Activated CD4-positive, alpha-beta T cell treated with anti-CD3 and anti-CD28 coated beads, Interleukin-2, amount 50 U/mL, for 24 hours (primary cell): ENCODE measurements around the gene TUBB3.
A peak's percentile ranks its signal among the peaks of the same experiment; 100 is the strongest.
"Not testable (repeated sequence)": the region's sequence is repeated elsewhere in the genome, so short reads cannot be mapped to it uniquely, and the experiment has no call there.

Experiments
- DNase-seq, 2 donors: peaks; one replicate each; pipeline ENCODE4 v3.0.0-alpha.2; 2020; ENCODE audit warnings: low read depth in 1 of 2, low spot score in 1 of 2

The TUBB3 gene

DNA sequence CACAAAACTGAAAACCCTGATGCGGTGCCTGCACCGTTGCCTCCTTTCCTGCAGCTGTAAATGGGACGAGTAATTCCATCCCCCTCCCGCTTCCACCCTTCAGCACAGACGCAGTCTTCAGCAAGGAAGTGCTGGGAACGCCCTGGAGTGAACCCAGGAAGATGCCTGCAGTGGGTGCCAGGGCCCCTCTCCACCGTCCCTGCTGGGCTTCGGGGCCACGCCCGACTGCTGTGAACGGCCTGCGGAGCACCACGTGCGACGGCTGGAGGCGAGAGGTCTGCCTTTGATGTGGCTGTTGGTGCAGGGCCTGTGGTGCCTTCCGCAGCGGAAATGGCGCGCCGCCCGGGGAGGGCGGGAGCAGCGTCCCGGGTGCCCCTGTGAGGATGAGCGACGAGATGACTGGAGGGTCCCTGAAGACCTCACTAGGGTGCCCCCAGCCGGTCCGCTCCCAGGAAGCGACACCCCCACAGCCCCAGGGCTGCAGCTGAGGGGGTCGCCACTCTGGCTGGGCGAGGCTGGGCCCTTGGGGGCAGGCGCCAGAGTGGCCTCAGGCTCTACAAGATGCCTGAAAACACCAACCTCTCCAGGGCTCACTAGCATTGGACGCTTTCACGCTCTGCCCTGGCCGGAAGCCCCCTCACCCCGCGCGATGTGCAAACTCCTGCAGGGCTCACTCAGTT is 5.2 kb upstream of the TUBB3 start:
- DNase-seq = peak; percentile 45 to 55

- DNase-seq = no peak
Measured at GRCh38 chr16:89918453-89919347, 4.4 kb upstream of the TUBB3 start, which contains the start of gene MC1R. Gene MC1R (plus strand): TSS chr16:89918862. CDS start chr16:89919259, 397 bp downstream.

DNA sequence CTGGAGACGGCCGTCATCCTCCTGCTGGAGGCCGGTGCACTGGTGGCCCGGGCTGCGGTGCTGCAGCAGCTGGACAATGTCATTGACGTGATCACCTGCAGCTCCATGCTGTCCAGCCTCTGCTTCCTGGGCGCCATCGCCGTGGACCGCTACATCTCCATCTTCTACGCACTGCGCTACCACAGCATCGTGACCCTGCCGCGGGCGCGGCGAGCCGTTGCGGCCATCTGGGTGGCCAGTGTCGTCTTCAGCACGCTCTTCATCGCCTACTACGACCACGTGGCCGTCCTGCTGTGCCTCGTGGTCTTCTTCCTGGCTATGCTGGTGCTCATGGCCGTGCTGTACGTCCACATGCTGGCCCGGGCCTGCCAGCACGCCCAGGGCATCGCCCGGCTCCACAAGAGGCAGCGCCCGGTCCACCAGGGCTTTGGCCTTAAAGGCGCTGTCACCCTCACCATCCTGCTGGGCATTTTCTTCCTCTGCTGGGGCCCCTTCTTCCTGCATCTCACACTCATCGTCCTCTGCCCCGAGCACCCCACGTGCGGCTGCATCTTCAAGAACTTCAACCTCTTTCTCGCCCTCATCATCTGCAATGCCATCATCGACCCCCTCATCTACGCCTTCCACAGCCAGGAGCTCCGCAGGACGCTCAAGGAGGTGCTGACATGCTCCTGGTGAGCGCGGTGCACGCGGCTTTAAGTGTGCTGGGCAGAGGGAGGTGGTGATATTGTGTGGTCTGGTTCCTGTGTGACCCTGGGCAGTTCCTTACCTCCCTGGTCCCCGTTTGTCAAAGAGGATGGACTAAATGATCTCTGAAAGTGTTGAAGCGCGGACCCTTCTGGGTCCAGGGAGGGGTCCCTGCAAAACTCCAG is 3.4 kb upstream of the TUBB3 start:
- DNase-seq = no peak

DNA sequence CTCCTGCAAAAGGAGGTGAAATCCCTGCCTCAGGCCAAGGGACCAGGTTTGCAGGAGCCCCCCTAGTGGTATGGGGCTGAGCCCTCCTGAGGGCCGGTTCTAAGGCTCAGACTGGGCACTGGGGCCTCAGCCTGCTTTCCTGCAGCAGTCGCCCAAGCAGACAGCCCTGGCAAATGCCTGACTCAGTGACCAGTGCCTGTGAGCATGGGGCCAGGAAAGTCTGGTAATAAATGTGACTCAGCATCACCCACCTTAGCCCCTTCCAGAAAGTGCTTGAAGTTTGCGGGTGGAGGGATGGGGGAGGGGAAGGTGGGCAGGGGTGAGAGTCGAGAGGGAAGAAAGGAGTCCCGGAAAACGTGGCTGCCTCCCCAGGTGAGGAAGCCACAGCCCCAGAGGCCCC is 2.4 kb upstream of the TUBB3 start:
- DNase-seq = no peak

GRCh38 chr16:89921131-89921701 is 1.9 kb upstream of the TUBB3 start:
- no peak for DNase-seq

DNA sequence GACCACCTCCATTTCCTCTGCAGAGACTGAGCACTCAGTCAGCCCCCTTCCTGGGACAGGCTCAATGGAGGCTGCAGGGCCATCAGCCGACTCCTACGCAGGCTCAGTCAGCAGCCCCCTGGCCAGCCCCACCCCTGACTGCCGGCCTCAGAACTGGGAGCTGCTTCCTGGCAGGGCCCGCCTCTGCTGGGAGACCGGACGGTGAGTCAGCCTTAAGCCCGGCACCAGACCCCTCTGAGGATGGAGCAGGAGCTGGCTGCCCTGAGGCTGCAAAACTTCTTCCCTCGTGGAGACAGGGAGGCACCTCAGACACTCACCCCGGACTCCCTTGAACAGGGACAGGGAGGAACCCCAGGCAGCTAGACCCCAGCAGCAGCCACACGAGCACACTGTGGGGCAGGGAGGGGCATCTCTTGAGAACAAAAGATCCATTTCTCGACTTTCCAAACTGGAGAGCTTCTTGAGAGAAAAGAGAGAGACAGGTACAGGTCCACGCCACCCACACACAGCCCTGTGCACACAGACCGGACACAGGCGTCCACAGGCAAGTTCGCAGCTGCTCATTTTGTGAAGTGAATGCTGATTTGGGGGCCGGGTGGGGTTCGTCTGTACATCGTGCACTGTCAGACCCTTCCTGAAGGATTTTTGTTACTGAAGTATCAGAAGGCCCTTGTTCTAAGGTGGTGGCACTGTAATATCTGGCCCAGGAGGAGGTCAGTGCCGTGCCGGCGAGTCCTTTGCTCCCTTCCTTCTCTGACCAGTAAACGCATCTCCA is 1.3 kb upstream of the TUBB3 start:
- no peak for DNase-seq

DNA sequence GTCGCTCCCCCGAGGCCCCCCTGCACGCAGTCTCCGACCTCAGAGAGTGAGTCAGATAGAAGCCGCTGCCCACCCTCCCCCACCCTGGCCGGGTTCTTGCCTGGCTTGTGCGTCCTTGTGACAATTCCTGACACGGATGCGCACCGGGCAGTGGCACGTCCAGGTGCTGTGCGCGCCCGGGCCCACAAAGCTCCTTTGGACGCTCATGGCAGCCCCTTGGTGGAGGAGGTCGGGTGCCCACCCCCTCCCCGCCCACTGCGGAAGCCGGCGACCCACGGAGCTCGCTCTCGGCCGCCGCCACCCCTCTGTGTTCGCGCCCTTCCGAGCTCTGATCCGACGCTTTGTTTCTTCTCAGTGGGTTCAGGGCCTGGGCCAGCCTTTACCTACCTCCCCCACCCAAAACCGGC is 662 bp upstream of the TUBB3 start:
- DNase-seq = no peak

DNA sequence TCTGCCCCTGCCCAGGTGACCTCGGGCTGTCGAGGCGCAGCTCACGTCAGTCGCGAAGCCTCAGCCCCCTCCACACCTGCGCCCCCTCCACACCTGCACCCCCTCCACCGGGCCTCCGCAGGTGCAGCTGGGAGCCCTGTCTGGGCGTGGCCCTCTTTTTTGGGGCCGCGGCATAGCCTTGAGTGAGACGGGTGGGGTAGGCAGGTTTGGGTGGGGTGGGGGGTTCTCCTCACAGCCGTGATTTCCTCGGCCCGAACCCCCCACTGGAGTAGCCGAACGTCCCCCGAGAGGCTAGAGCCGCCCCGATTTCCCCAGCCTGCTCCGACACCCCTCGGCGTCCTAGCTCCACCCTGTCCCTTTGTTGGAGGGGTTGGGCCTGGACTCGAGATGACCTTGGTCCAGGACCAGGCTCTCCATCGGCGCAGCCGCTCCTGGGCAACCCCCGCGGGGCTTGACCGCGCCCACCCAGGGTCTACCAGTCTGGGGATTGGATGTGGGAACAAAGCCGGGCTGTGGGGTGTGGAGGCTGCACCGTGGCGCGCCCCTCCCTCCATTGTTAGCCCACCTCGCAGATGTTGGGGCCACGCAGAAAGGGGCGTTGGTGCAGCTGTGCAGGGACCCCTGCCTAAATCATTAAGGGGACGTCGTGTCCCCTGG is 626 bp downstream of the TUBB3 start:
- no peak for DNase-seq

DNA sequence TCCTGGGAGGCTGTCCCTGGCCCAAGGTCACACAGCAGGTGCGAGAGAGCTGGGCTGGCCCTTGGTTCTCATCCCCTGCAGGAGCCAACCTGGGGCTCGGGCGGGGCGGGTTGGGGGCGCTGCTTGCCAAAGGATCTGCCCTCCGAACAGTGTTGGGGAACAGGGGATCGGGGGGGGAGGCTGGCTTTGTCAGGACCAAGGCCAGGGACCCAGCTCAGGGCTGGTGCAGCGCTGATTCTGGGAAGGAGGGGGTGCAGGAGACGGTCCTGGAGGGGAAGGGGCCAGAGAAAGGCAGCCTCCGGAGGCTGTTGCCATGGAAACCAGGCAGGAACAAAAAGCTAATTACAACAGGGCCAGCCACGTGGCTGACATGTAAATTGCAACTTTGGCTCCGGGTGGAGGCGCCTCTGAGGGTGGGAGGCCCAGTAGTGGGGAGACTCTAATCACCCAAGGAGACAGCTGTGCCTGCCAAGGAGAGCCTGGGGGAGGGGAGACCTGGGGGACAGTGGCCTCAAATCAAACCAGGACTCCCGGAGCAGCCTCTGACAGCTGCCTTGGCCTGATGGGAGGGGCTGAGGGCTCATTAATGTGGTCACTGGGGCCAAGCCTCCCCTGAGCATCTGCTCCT is 1.3 kb downstream of the TUBB3 start:
- no peak for DNase-seq

DNA sequence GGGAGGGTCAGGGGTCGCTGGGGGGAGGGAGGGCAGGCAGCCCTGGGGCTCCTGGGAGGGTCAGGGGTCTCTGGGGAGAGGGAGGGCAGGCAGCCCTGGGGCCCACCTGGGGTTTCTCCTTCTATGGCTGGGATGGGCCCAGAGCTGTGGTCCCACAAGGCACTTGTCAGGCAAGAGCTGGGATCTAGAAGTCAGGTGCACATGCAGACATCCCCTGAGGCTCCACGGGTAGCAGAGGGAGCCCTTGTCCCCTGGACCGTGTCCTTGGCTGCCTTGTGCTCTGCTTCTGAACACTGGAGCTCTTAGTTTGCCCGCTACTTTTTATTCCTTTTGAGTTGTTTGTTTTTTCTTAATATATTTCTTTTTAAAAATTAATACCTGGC is 1.8 kb downstream of the TUBB3 start:
- no peak for DNase-seq

DNA sequence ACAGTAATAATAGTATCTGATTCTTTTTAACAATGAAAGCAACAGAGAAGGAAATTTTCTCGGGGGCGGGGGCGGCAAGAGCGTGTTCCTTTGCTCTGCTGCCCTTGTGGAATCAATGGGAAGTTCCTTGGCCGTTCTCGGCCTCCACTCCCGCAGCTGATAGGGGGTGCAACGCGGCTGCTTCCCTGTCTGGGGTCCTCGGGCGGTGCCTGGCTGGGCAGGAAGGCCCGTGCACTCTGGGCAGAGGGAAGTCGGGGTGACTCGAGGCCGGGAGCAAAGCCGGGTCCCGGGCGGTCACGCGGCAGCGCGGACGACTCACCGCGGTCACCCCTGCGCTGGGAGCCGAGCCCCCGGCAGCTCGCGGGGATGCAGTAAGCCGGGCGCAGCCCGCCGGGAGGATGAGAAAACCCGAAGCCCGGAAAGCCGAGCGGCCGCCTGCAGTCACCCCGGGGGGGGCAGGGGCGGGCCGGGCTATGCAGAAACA is 2.5 kb downstream of the TUBB3 start:
- DNase-seq = no peak

DNA sequence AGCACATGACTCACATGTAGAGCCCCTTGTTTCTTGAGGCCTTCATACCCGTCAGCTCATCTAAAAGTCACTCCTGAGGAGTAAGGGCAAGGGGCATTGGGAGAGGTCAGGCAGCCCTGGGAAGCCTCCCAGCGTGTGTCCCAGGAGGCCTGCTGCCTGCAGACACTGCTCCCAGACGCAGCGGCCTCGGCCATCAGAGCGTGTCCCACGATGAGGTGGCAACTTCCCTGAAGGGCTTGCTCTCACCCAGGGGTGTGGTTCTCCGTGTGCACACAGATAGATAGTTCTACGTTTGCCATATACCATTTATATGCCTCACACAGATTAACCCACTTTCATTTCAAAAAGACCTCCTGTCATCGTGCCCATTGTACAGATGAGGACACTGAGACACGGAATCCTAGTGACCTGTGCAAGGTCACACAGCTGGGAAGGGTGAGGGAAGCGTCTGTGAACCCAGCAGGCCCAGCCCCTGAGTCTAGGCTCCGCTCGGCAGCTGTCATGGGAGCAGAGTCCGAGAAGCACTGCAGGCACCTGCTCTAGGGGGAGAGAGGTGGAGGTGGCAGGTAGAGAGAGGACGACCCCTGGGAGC is 8.3 kb downstream of the TUBB3 start:
- no peak for DNase-seq

DNA sequence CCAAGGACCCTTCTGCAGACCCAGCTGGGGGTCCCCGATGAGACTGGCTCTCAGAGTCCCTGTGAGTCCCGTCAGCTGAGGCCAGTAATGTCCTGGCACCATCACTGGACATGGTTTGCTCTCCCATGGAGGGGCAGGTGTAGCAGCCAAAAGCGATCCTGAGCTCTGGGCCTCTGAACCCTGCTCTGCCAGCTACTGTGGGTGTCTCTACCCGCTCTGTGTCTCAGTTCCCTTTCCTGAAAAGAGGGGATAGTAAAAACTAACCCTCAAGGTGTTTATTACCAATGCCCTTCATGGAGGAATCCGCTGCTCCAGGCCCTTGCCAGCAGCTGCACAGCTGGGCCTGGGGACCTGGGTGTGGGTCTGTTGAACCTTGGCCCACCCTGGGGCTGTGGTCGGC is 8.8 kb downstream of the TUBB3 start:
- no peak for DNase-seq

GRCh38 chr16:89934019-89934418 is 10.9 kb downstream of the TUBB3 start:
- DNase-seq = not testable (repeated sequence)

DNA sequence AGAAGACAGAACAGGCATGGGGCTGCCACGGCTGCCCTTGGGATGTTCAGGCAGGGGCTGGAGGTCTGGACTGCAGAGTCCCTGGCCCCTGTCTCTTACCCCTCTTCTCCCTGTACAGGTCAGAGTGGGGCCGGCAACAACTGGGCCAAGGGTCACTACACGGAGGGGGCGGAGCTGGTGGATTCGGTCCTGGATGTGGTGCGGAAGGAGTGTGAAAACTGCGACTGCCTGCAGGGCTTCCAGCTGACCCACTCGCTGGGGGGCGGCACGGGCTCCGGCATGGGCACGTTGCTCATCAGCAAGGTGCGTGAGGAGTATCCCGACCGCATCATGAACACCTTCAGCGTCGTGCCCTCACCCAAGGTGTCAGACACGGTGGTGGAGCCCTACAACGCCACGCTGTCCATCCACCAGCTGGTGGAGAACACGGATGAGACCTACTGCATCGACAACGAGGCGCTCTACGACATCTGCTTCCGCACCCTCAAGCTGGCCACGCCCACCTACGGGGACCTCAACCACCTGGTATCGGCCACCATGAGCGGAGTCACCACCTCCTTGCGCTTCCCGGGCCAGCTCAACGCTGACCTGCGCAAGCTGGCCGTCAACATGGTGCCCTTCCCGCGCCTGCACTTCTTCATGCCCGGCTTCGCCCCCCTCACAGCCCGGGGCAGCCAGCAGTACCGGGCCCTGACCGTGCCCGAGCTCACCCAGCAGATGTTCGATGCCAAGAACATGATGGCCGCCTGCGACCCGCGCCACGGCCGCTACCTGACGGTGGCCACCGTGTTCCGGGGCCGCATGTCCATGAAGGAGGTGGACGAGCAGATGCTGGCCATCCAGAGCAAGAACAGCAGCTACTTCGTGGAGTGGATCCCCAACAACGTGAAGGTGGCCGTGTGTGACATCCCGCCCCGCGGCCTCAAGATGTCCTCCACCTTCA is 11.7 kb downstream of the TUBB3 start:
- no peak for DNase-seq

DNA sequence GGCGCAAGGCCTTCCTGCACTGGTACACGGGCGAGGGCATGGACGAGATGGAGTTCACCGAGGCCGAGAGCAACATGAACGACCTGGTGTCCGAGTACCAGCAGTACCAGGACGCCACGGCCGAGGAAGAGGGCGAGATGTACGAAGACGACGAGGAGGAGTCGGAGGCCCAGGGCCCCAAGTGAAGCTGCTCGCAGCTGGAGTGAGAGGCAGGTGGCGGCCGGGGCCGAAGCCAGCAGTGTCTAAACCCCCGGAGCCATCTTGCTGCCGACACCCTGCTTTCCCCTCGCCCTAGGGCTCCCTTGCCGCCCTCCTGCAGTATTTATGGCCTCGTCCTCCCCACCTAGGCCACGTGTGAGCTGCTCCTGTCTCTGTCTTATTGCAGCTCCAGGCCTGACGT is 12.5 kb downstream of the TUBB3 start:
- not testable (repeated sequence) for DNase-seq

GRCh38 chr16:89936034-89936433 is 12.9 kb downstream of the TUBB3 start:
- DNase-seq = no peak

DNA sequence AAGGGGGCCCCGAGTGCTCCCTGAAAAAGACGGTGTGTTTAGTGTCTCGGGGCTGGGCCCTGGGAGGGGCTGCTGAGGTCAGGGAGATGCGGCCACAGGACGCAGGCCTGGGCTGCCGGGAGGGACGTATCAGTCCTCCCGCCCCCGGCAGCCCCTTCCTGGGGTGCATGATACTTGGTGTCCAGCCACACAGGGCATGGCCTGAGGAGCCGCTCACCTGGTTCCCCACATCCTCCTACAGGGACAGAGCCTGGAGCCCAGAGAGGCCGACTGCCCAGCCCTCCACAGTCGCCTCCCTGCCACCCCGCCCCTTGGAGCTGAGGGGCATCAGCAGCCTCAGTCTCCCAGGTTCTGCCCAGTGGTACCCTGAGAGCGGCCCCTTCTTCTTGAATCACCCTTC is 13.4 kb downstream of the TUBB3 start:
- DNase-seq = no peak
